ENCODE measurements around the gene C1orf210. TPM values are rescaled to one million over a fixed set of nuclear protein-coding genes. Genes with fewer than 3 reads are reported as not detected.

C1orf210 gene
- total RNA-seq, 2 experiments from 2014 or later, result not detected

DNA sequence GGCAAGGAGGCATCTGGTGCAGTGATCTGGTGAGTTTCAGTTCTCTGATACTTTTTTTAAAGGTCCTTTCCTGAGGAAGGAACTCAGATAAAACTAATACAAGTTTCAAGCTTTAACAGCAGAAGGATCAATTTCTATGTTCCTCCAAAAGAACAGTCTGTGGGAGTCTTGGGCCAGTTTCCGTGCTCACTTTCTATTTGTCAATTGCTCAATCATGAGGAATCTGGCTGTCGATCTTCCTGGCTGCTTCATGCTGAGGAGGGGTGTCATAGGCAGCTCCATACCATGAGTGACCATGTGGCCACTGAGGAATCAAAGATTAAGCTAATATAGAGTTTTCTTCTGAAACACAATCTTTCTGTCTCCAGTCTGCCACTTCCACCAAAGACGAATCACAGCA lies 27.0 kb downstream of the C1orf210 start:
- Mint-ChIP-seq H3K4me1 (ENCODE audit: low read depth) (no peaks in the 10 kb centered on the region), H3K27me3 (ENCODE audit: low read depth) (no peaks in the 10 kb centered on the region), H3K36me3 (ENCODE audit: low read depth) (peaks cover 2% of the 10 kb centered on the region), H3K4me3 (no peak overlapping the region), H3K9me3 (peaks cover 5% of the 10 kb centered on the region), H3K27ac (no peak overlapping the region)
- intact Hi-C loops (cut with micrococcal nuclease), result no loop called here
- CTCF ChIA-PET, result no interaction called here
- no peak for DNase-seq

DNA sequence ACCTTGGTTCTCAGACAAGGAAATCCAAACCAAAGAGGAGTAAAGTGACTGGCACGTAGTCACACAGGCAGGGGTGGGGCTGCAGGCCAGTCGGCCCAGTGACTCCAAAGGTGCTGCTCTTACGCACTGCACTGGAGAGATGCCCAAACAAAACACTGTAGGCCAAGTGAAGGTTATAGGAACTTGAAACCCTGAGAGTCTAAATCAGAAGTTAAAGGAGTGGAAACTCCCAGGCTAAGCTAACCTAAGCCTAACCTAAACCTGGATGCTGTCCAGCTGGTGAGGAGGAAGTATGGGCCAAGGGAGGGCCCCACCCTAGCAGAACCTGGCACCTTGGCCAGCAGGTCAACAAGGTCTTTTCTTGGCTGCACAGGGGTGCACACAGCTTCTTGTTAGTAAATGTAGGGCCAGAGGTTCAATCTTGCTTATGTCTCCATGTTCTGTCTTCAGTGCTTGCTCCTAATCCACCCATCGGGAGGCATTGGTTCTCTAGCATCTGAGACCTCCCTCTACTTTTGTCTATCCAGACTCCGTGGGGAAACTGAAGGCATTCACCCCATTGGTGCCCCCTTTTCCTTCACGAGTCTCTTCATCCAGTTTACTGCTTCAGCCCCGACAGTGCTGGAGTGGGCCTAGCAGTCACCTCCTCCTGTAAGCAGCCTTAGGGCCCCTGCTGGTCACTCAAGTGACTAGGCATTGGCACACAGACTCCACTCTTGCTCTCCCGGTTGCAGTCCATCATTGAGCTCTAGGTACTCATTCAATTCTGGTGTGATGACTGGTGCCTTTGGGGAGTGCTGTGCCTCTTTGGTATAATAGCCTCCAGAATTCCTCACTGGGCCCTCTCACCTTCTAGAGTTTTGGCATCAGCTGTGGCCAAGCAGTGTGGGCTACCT lies 28.5 kb downstream of the C1orf210 start:
- H3K27ac Mint-ChIP-seq, result no peak overlapping the region
- no peak overlapping the region for H3K4me3 Mint-ChIP-seq
- DNase-seq, result no peak
- no peaks in the 10 kb centered on the region for H3K36me3 Mint-ChIP-seq (ENCODE audit: low read depth)
- H3K27me3 Mint-ChIP-seq (ENCODE audit: low read depth), result no peaks in the 10 kb centered on the region
- intact Hi-C loops (cut with micrococcal nuclease), result no loop called here
- no peaks in the 10 kb centered on the region for H3K4me1 Mint-ChIP-seq (ENCODE audit: low read depth)
- CTCF ChIA-PET, result interaction anchor here (0.5 kb wide), 1 partner anchor 88 kb away, joined by 5 read pairs; no protein-coding TSS in a partner anchor
- H3K9me3 Mint-ChIP-seq, result no peaks in the 10 kb centered on the region

DNA sequence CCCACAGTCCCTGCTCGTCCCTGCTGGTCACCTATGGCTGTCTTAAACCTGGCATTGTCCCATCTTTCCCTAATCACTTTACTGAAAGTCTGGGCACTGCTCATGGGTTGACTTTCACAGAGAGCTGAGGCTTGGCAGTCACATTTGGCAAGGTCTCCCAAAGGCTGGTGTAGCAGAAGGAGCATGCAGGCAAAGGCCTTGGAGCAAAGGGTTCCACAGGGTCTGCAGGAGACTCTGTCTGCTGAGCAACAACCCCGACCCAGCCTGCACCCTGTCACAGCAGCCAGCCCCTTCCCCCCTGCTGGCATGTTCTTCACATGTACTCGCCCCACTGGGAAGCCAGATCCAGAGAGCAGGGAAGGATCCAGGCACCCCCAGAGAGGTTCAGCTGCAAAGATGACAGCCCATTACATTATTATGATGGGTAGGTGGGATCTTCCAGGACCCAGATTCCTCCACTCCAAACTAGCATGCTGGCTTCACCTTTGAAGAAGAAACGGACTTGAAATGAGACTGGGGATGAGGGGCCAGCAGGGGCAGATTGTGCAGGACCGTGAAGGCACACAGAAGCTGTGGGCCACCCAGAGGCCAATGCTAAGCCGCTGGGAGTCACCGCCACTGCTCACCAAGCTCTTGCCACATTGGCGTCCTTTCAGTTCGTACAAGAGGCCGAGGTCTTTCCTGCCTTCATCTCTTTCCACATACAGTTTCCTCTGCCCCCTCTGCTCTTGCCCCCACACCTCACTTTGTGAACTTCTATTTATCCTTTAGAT lies 29.8 kb downstream of the C1orf210 start:
- DNase-seq, result no peak
- no peaks in the 10 kb centered on the region for H3K27me3 Mint-ChIP-seq (ENCODE audit: low read depth)
- CTCF ChIA-PET, result no interaction called here

DNA sequence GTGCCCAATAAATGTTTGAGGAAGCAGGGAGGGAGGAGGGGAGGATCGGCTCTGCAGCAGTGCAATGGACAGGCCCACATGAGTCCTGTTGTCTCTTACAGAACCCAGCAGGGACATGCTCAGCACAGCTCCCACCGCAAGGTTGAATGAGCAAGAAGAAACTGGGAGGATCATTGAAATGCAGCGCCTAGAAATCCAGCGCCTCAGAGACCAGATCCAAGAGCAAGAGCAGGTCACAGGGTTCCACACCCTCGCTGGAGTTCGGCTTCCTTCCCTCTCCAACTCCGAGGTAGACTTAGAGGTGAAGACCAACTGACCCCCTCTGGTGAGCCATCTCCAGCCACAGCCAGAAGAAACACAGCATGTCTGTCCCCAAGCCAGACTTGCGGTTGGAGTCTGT lies 31.5 kb downstream of the C1orf210 start:
- DNase-seq, result no peak
- Mint-ChIP-seq H3K27ac (no peak overlapping the region), H3K4me3 (no peak overlapping the region), H3K27me3 (ENCODE audit: low read depth) (no peaks in the 10 kb centered on the region), H3K9me3 (no peaks in the 10 kb centered on the region), H3K4me1 (ENCODE audit: low read depth) (no peaks in the 10 kb centered on the region), H3K36me3 (ENCODE audit: low read depth) (no peaks in the 10 kb centered on the region)
- intact Hi-C loops (cut with micrococcal nuclease), result no loop called here
- CTCF ChIA-PET, result no interaction called here

More for the DNA sequence above, 29.8 kb downstream of the C1orf210 start:
- intact Hi-C loops (cut with micrococcal nuclease), result no loop called here
- Mint-ChIP-seq H3K9me3 (no peaks in the 10 kb centered on the region), H3K4me1 (ENCODE audit: low read depth) (no peaks in the 10 kb centered on the region), H3K4me3 (no peak overlapping the region), H3K27ac (no peak overlapping the region), H3K36me3 (ENCODE audit: low read depth) (no peaks in the 10 kb centered on the region)

DNA sequence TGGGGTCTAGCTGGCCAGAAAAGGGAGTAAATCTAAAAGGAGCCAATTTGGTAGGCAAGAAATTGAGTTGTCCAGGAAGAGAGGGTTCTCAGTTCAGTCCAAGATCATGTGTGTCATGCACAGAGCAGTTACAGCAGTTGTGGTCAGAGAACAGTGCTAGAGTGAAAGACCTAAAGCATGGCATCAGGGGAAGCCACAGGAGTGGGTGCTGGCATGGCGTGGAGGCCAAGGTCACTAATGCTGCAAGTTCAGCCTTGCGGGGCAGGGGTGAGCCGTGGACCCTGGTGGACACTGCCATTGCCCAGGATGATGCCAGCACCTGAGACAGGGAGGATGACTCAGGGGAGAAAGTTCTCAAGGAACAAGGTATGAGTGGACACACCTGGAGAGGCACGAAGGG lies 32.2 kb downstream of the C1orf210 start:
- no peaks in the 10 kb centered on the region for H3K9me3 Mint-ChIP-seq
- no peak overlapping the region for H3K27ac Mint-ChIP-seq
- no peaks in the 10 kb centered on the region for H3K27me3 Mint-ChIP-seq (ENCODE audit: low read depth)
- H3K4me1 Mint-ChIP-seq (ENCODE audit: low read depth), result no peaks in the 10 kb centered on the region
- H3K36me3 Mint-ChIP-seq (ENCODE audit: low read depth), result no peaks in the 10 kb centered on the region
- intact Hi-C loops (cut with micrococcal nuclease), result no loop called here
- no peak overlapping the region for H3K4me3 Mint-ChIP-seq
- CTCF ChIA-PET, result no interaction called here
- DNase-seq, result no peak

DNA sequence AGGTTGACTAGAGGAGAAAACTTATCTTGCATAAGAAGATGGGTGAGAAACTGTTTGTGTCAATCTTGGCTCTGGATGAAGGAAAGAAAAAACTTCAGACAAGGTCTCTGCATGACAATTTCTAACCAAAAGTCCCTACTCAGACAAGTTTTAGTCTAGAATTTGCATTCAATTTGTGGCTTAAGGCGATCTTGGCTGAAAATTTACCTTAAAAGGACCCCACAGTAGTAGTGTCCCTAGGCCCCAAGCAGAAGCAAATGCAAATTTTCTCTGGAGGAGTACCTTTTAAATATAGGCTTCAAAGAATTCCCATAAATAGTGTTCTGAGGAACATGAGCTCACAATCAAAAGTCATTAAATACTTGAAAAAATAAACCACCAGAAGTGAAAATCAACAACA lies 33.2 kb downstream of the C1orf210 start:
- CTCF ChIA-PET, result no interaction called here
- H3K27me3 Mint-ChIP-seq (ENCODE audit: low read depth), result peaks cover under 1% of the 10 kb centered on the region
- H3K4me1 Mint-ChIP-seq (ENCODE audit: low read depth), result no peaks in the 10 kb centered on the region
- no peak overlapping the region for H3K4me3 Mint-ChIP-seq
- no peak overlapping the region for H3K27ac Mint-ChIP-seq
- no peaks in the 10 kb centered on the region for H3K9me3 Mint-ChIP-seq
- intact Hi-C loops (cut with micrococcal nuclease), result no loop called here
- DNase-seq, result no peak
- H3K36me3 Mint-ChIP-seq (ENCODE audit: low read depth), result no peaks in the 10 kb centered on the region

DNA sequence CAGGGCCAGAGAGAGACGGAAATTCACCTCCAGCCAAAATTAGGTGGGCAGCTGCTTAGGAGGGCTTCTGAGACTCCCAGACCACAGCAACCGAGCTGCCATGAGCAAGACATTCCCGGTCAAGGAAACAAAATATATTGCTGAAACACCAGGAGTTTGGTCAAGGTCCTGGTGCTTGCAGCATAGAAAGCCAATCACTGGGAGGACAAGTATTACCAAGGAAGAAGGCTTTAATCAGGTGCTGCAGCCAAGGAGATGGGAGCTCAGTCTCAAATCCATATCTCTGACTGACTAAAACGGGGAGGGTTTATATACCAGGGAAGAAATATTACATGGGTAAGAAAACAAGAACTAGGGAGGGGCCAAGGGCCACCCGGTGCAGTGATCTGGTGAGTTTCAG lies 34.4 kb downstream of the C1orf210 start:
- Mint-ChIP-seq H3K4me1 (ENCODE audit: low read depth) (no peaks in the 10 kb centered on the region), H3K27ac (no peak overlapping the region), H3K36me3 (ENCODE audit: low read depth) (no peaks in the 10 kb centered on the region), H3K27me3 (ENCODE audit: low read depth) (peaks cover 2% of the 10 kb centered on the region), H3K9me3 (peaks cover 3% of the 10 kb centered on the region), H3K4me3 (no peak overlapping the region)
- CTCF ChIA-PET, result no interaction called here
- no peak for DNase-seq
- intact Hi-C loops (cut with micrococcal nuclease), result no loop called here

DNA sequence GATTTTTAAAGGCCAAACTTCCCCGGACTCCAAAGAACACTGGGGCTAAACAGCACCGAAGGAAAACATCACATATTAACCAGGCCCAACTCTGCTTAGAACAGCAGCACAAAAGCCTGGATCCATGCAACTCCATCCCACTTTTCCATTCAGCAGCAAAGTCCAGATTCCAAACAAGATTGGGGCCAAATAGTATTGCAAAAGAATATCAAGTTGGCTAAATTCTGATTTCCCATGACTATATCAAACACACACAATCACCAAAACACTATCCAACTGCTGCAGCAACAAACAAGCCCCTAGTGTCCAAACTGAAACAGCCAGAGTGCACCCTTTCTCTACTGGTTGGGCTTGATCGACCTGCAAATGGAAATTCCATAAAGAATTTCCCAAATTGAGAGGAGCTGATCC lies 35.0 kb downstream of the C1orf210 start:
- H3K27ac Mint-ChIP-seq, result no peak overlapping the region
- CTCF ChIA-PET, result no interaction called here
- DNase-seq, result no peak
- H3K4me3 Mint-ChIP-seq, result no peak overlapping the region
- no peaks in the 10 kb centered on the region for H3K36me3 Mint-ChIP-seq (ENCODE audit: low read depth)
- intact Hi-C loops (cut with micrococcal nuclease), result no loop called here
- peaks cover 2% of the 10 kb centered on the region for H3K27me3 Mint-ChIP-seq (ENCODE audit: low read depth)
- H3K9me3 Mint-ChIP-seq, result peaks cover 3% of the 10 kb centered on the region
- no peaks in the 10 kb centered on the region for H3K4me1 Mint-ChIP-seq (ENCODE audit: low read depth)

DNA sequence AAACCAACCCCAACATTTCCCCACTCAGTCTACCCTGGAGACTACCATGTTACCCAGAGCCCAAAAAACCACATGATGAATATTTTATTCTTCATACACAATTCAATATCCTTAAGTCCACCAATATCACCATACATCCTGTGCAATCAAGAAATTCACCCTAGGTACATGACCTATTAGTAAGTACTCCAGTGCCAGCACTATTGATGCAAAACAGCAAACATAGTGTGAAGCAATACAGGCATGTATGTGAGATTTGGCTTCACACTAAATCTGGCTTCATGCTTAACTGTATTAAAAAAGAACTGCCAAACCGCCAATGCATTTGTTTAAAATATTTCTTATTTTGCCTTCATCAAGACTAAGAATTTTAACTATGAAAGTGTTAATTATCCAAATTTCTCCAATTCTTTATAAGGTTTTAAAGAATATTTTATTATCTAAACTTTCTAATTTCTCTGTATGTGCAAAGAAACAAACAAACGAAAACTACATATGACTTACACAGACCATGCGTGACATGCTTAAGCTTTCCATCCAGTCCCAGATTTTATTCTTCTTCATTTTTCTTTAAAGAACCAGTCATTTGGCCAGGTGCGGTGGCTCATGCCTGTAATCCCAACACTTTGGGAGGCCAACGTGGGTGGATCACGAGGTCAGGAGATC lies 38.0 kb downstream of the C1orf210 start:
- no peaks in the 10 kb centered on the region for H3K4me1 Mint-ChIP-seq (ENCODE audit: low read depth)
- no peak overlapping the region for H3K4me3 Mint-ChIP-seq
- peaks cover 3% of the 10 kb centered on the region for H3K9me3 Mint-ChIP-seq
- intact Hi-C loops (cut with micrococcal nuclease), result no loop called here
- no peak overlapping the region for H3K27ac Mint-ChIP-seq
- no peaks in the 10 kb centered on the region for H3K36me3 Mint-ChIP-seq (ENCODE audit: low read depth)
- peaks cover 2% of the 10 kb centered on the region for H3K27me3 Mint-ChIP-seq (ENCODE audit: low read depth)
- no peak for DNase-seq
- CTCF ChIA-PET, result no interaction called here

DNA sequence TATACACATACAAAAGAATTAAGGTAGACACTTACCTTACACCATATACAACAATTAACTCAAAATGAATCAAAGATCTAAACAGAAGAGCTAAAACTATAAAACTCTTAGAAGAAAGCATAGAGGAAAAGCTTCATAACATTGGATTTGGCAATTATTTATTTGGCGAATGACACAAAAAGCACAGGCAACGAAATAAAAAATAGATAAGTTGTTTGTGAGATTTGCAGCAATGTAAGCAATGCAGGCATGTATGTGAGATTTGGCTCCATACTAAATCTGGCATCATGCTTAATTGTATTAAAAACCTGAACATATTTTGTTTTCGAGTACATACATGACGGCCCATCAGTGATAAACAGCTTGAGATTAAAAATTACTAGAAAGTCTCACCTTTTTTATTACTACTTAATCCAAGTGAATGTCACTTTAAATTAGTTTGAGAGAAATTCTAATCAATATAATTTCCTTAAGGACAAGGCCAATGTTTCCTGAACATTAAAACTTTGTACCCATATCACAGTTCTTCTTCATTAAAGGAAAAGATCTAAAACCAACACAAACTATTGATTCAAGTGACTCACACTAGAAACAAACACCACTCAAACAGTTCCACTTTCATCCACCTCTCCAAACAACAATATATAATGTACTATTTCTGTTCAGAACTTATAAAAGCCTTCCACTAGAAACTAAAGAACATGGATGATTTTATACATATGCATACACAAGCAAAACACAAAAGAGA lies 38.7 kb downstream of the C1orf210 start:
- no peak for DNase-seq
- H3K36me3 Mint-ChIP-seq (ENCODE audit: low read depth), result no peaks in the 10 kb centered on the region
- no peaks in the 10 kb centered on the region for H3K4me1 Mint-ChIP-seq (ENCODE audit: low read depth)
- intact Hi-C loops (cut with micrococcal nuclease), result no loop called here
- CTCF ChIA-PET, result interaction anchor here (1.3 kb wide), 1 partner anchor 20 kb away, joined by 4 read pairs; no protein-coding TSS in a partner anchor
- no peak overlapping the region for H3K27ac Mint-ChIP-seq
- peaks cover 2% of the 10 kb centered on the region for H3K27me3 Mint-ChIP-seq (ENCODE audit: low read depth)
- no peak overlapping the region for H3K4me3 Mint-ChIP-seq
- H3K9me3 Mint-ChIP-seq, result peaks cover 3% of the 10 kb centered on the region

DNA sequence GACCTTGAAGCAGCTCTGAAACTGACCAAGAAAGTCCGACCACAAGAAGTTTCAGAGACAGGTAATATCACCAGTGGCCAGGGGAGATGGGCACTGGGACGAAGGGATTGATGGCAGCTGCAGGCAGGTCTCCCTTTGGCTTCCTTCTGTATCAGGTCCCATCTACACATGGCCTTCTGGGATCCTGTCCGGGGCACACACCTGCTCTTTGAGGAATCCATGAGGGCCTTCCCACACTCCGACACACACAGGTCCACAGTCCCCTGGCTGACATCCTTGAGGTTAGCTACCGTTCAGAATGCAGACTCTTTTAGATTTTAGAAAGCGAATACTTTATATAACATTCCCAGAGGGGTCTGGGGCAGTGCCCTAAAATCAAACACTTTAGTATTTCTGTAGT lies 42.1 kb downstream of the C1orf210 start:
- peaks cover 2% of the 10 kb centered on the region for H3K27me3 Mint-ChIP-seq (ENCODE audit: low read depth)
- CTCF ChIA-PET, result interaction anchor here (1.2 to 1.4 kb wide), 2 partner anchors 10 to 24 kb away, joined by 3 to 5 read pairs; no protein-coding TSS in a partner anchor
- H3K4me1 Mint-ChIP-seq (ENCODE audit: low read depth), result no peaks in the 10 kb centered on the region

DNA sequence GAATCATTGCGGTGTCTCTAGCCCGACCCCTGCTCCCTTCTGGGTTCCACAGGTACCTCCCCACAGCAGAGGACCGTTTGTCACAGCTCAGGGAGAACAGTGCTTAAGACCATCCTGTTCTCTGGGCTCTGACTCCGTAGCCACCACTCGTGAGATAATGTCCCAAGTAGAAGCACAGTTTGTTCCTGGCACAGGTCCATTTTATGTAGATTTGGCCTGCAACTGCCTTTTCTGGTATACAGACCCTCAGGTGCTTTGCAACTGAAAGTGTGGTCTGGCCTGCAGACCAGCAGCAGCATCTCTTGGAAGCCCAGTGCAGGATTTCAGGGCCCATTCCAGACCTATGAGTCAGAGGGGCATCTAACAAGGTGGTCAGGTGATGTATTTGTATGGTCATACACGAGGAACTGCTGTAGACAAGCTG lies 44.0 kb downstream of the C1orf210 start:
- intact Hi-C loops (cut with micrococcal nuclease), result no loop called here
- no peaks in the 10 kb centered on the region for H3K36me3 Mint-ChIP-seq (ENCODE audit: low read depth)
- H3K9me3 Mint-ChIP-seq, result no peaks in the 10 kb centered on the region
- CTCF ChIA-PET, result interaction anchor here (1.2 kb wide), 1 partner anchor 173 kb away, joined by 3 read pairs; no protein-coding TSS in a partner anchor
- no peak overlapping the region for H3K27ac Mint-ChIP-seq
- no peaks in the 10 kb centered on the region for H3K4me1 Mint-ChIP-seq (ENCODE audit: low read depth)
- H3K27me3 Mint-ChIP-seq (ENCODE audit: low read depth), result no peaks in the 10 kb centered on the region
- no peak overlapping the region for H3K4me3 Mint-ChIP-seq
- no peak for DNase-seq

More for the DNA sequence above, 42.1 kb downstream of the C1orf210 start:
- Mint-ChIP-seq H3K27ac (no peak overlapping the region), H3K9me3 (peaks cover 3% of the 10 kb centered on the region), H3K36me3 (ENCODE audit: low read depth) (no peaks in the 10 kb centered on the region), H3K4me3 (no peak overlapping the region)
- intact Hi-C loops (cut with micrococcal nuclease), result no loop called here
- DNase-seq, result no peak
